Endodermal cell (in vitro differentiated cells): ENCODE results near the gene UBE2M. TPM values are rescaled to one million over a fixed set of nuclear protein-coding genes. Genes with fewer than 3 reads are reported as not detected.
A peak's percentile ranks its signal among the peaks of the same experiment; 100 is the strongest.

Experiments
- DNase-seq: peaks from one replicate; pipeline ENCODE4 v3.0.0-alpha.2; 2017
- H3K27ac ChIP-seq: 2 replicates; pipeline ENCODE4 v1.5.1; 2013; ENCODE audit warnings: mild to moderate bottlenecking, low read depth, low read length, moderate library complexity
- H3K27me3 ChIP-seq: 2 replicates; pipeline ENCODE4 v1.6.1; 2013; ENCODE audit warnings: mild to moderate bottlenecking, low read length, moderate library complexity; ENCODE audit not compliant: insufficient read depth, control insufficient read depth, poor library complexity, severe bottlenecking
- H3K36me3 ChIP-seq: 2 replicates; pipeline ENCODE4 v1.7.0; 2013; ENCODE audit warnings: mild to moderate bottlenecking, low read length, moderate library complexity; ENCODE audit not compliant: control insufficient read depth, insufficient read depth
- H3K4me1 ChIP-seq: one replicate; pipeline ENCODE4 v1.7.0; 2013; ENCODE audit warnings: low read length; ENCODE audit not compliant: control insufficient read depth, insufficient read depth
- H3K4me3 ChIP-seq: 2 replicates; pipeline ENCODE4 v1.5.1; 2013; ENCODE audit warnings: mild to moderate bottlenecking, low read length, moderate library complexity
- H3K9ac ChIP-seq: 2 replicates; pipeline ENCODE4 v1.6.1; 2013; ENCODE audit warnings: mild to moderate bottlenecking, low read length, moderate library complexity; ENCODE audit not compliant: poor library complexity, severe bottlenecking; ENCODE audit errors: extremely low read depth
- H3K9me3 ChIP-seq: 2 replicates; pipeline ENCODE4 v1.6.1; 2013; ENCODE audit warnings: mild to moderate bottlenecking, low read length, moderate library complexity; ENCODE audit not compliant: control insufficient read depth
- H3K27ac Mint-ChIP-seq: 2 replicates; pipeline ENCODE4 v1.8.0; 2020; ENCODE audit warnings: mixed read lengths
- H3K27me3 Mint-ChIP-seq: 2 replicates; pipeline ENCODE4 v1.8.0; 2021; ENCODE audit warnings: mild to moderate bottlenecking, mixed read lengths; ENCODE audit not compliant: insufficient read depth
- H3K36me3 Mint-ChIP-seq: 2 replicates; pipeline ENCODE4 v1.8.0; 2020; ENCODE audit warnings: low read depth, mixed read lengths
- H3K4me1 Mint-ChIP-seq: 2 replicates; pipeline ENCODE4 v1.8.0; 2020; ENCODE audit warnings: mixed read lengths
- H3K4me3 Mint-ChIP-seq: 2 replicates; pipeline ENCODE4 v1.8.0; 2020; ENCODE audit warnings: mild to moderate bottlenecking, moderate library complexity, mixed read lengths
- H3K9me3 Mint-ChIP-seq: 2 replicates; pipeline ENCODE4 v1.8.0; 2020; ENCODE audit warnings: mild to moderate bottlenecking, mixed read lengths
- CTCF ChIP-seq: fragments of 200-600 bp; sonication (generic); conservative IDR thresholded peaks from 2 replicates; pipeline ENCODE4 v1.5.0; 2021; ENCODE audit warnings: antibody characterized with exemption, mild to moderate bottlenecking
- whole genome bisulfite sequencing, 2 experiments: methylation state at CpG; one replicate each; pipeline versions ENCODE4 v1.1.5 to v1.1.7; 2013; ENCODE audit warnings: missing lambda C conversion rate in 2 of 2, mixed read lengths in 1 of 2; ENCODE audit not compliant: insufficient coverage in 1 of 2, insufficient read length in 1 of 2; 5-methylcytosine and 5-hydroxymethylcytosine counted together
- total RNA-seq, 2 donors: library from RNA; stranded (reverse); fragmentation: NEBNext Ultra II Directional in 1 of 2; extraction: Animal tissue kit (Norgen Biotek cat#: 25700) in 1 of 2; gene quantifications; 2 replicates in 1 of 2; 3 replicates in 1 of 2; pipeline ENCODE4 v1.2.1, GENCODE V29; 2021

Gene UBE2M
- total RNA-seq, 2 donors from 2014 or later, result 90.8 to 116 TPM

GRCh38 chr19:58586133-58586765, 27.8 kb upstream of the UBE2M start:
- Histone ChIP-seq H3K9me3 (no peaks in the 10 kb centered on the region), H3K9ac (no peak overlapping the region), H3K27ac (no peak overlapping the region), H3K4me1 (no peaks in the 10 kb centered on the region), H3K36me3 (peaks cover 15% of the 10 kb centered on the region), H3K4me3 (no peak overlapping the region), H3K27me3 (no peaks in the 10 kb centered on the region)
- H3K27me3 Mint-ChIP-seq, result no peaks in the 10 kb centered on the region
- WGBS, 2 experiments, result 92 to 100% methylated on average over 2 to 4 of the region's 4 CpGs
- DNase-seq, result peak; percentile 28
- peaks cover 17% of the 10 kb centered on the region for H3K36me3 Mint-ChIP-seq
- no peak for TF ChIP-seq CTCF
- peaks cover 2% of the 10 kb centered on the region for H3K9me3 Mint-ChIP-seq
- H3K27ac Mint-ChIP-seq, result no peak overlapping the region
- H3K4me3 Mint-ChIP-seq, result no peak overlapping the region
- peaks cover 1% of the 10 kb centered on the region for H3K4me1 Mint-ChIP-seq

DNA sequence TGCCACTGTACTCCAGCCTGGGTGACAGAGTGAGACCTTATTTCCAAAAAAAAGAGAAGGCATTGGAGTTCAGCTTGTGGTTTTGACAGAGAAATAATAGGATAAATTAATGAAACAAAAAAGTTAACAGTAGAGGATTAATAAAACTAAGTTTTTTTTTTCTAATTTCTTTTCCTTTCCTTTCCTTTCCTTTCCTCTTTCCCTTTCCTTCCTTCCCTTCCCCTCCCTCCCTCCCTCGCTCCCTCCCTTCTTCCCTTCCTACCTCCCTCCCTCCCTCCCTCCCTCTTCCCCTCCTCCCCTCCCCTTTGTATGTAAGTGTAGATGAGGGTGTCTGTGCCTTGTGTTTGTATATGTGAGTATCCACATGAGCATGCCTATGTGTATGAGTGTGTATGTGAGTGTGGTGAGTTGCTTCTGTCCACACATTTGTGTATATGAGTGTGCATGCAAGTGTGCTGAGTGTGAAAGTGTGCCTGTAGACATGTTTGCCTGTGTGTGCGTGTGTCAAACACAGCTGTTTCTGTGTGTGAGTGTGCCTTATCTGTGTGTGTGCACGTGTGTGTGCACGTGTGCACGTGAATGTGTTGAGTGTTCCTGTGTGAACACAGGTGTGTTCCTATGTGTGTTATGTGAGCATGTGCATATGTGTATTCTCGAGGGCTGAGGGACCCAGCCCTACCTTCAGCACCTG, 27.2 kb upstream of the UBE2M start:
- Histone ChIP-seq H3K27ac (no peak overlapping the region), H3K4me3 (no peak overlapping the region), H3K9me3 (no peaks in the 10 kb centered on the region), H3K27me3 (no peaks in the 10 kb centered on the region), H3K36me3 (peaks cover 15% of the 10 kb centered on the region), H3K9ac (no peak overlapping the region), H3K4me1 (no peaks in the 10 kb centered on the region)
- Mint-ChIP-seq H3K4me3 (no peak overlapping the region), H3K9me3 (peaks cover 3% of the 10 kb centered on the region), H3K27me3 (no peaks in the 10 kb centered on the region), H3K4me1 (peaks cover 6% of the 10 kb centered on the region), H3K27ac (no peak overlapping the region), H3K36me3 (peaks cover 18% of the 10 kb centered on the region)
- 75 to 80% methylated on average over 4 to 5 of the region's 6 CpGs for WGBS, 2 experiments
- TF ChIP-seq CTCF, result no peak
- DNase-seq, result peak; percentile 14

DNA sequence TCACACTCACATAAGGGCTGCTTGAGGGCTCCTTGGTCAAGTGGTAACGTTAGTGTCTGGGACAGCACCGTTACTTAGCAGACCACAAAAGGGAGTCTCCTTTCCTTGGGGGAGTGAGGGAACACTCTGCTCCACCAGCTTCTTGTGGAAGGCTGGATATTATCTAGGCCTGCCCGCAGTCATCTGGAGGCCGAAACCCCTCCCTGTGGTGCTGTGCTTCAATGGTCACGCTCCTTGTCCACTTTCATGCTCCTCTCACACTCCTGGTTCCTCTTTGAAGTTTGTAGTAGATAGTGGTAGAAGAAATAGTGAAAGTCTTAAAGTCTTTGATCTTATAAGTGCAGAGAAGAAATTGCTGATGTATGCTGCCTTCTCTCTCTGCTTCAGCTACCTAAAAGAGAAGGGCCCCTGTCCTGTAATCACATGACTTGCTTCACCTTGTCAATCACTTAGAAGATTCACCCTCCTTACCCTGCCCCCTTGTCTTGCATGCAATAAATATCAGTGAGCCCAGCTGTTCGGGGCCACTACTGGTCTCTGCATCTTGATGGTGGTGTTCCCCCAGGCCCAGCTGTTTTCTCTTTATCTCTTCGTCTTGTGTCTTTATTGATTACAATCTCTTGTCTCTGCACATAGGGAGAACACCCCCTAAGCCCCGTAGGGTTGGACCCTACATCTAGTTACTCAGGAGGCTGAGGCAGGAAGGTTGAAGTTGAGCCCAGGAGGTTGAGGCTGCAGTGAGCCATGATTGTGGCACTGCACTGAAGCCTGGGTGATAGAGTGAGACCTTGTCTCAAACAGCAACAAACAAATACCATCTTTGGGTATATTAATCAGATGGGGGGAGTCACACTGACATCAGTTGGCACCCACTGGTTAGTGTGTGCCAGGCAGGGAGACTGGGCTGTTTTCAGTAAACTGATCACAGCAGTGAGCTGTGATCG, 26.4 kb upstream of the UBE2M start:
- TF ChIP-seq CTCF, result no peak
- H3K9me3 Mint-ChIP-seq, result peaks cover 3% of the 10 kb centered on the region
- H3K4me3 Mint-ChIP-seq, result no peak overlapping the region
- Histone ChIP-seq H3K27me3 (no peaks in the 10 kb centered on the region), H3K27ac (no peak overlapping the region), H3K9ac (no peak overlapping the region), H3K36me3 (peaks cover 15% of the 10 kb centered on the region), H3K4me3 (no peak overlapping the region), H3K9me3 (no peaks in the 10 kb centered on the region), H3K4me1 (no peaks in the 10 kb centered on the region)
- DNase-seq, result peak; percentile 10
- H3K36me3 Mint-ChIP-seq, result peaks cover 18% of the 10 kb centered on the region
- WGBS, 2 experiments, result 92% methylated on average over 3 to 8 of the region's 9 CpGs
- peaks cover 6% of the 10 kb centered on the region for H3K4me1 Mint-ChIP-seq
- no peak overlapping the region for H3K27ac Mint-ChIP-seq
- no peaks in the 10 kb centered on the region for H3K27me3 Mint-ChIP-seq
